HUES48 (cell line): ENCODE results near the gene S100A10.

Experiments used
- H3K27ac ChIP-seq: one replicate; pipeline ENCODE4 v1.7.0; 2013; ENCODE audit warnings: low read depth, low read length, inconsistent platforms
- H3K27me3 ChIP-seq: 2 replicates; pipeline ENCODE4 v1.6.1; 2013; ENCODE audit warnings: mild to moderate bottlenecking, low read length; ENCODE audit not compliant: control insufficient read depth, insufficient read depth
- H3K36me3 ChIP-seq: 2 replicates; pipeline ENCODE4 v1.6.1; 2013; ENCODE audit warnings: low read length; ENCODE audit not compliant: control insufficient read depth, insufficient read depth
- H3K4me1 ChIP-seq: 2 replicates; pipeline ENCODE4 v1.6.1; 2013; ENCODE audit warnings: mild to moderate bottlenecking, low read length; ENCODE audit not compliant: control insufficient read depth, insufficient read depth
- H3K4me3 ChIP-seq: 2 replicates; pipeline ENCODE4 v1.5.1; 2013; ENCODE audit warnings: mild to moderate bottlenecking, low read depth, low read length
- H3K9ac ChIP-seq: 2 replicates; pipeline ENCODE4 v1.6.1; 2013; ENCODE audit warnings: mild to moderate bottlenecking, low read depth, low read length, moderate library complexity
- H3K9me3 ChIP-seq: 2 replicates; pipeline ENCODE4 v1.6.1; 2013; ENCODE audit warnings: low read length; ENCODE audit not compliant: control insufficient read depth, insufficient read depth

The S100A10 gene

DNA sequence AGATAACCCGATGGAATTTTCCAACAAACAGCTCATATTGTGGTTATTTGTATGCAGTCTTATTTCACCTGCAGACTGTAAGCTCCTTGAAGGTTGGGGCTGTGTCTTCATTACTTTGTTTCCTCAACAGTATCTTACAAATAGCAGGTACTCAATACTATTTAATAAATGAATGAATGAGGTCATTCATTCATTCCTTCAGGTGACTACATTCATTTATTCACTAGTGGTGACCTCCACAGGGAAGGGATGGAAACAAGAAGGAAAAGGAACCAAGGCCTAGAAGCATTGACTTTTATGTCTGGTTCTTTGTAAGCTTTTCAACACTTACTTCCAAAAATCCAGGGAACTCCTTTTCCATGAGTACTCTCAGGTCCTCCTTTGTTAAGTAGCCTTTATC lies 7.9 kb downstream of the S100A10 start:
- peaks cover 41% of the 10 kb centered on the region for H3K36me3 ChIP-seq
- H3K9me3 ChIP-seq: no peaks in the 10 kb centered on the region; the same call in 1 of the 2 replicates
- no peak overlapping the region for H3K27ac ChIP-seq
- no peaks in the 10 kb centered on the region for H3K27me3 ChIP-seq
- no peak overlapping the region for H3K4me3 ChIP-seq
- H3K4me1 ChIP-seq: peaks cover 37% of the 10 kb centered on the region
- no peak overlapping the region for H3K9ac ChIP-seq

DNA sequence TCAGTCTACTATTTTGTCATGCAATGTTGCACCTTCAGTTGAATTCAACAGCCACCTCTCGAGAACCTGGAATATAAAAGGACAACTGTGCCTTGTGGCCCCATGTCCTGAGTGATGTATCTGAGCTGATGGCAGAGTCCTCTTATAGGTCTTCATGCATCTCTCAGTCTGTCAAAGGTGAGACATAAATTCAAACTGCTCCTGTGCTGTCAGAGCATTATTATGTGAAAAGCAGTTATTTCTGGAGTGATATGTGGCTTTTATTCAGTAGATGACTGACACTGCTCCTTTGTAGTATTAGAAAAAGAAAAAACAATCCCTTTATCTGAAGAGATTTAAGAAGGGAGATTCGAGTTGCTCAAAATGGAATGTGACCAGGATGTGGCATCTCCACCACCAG lies 8.4 kb downstream of the S100A10 start:
- H3K4me3 ChIP-seq: no peak overlapping the region
- H3K9me3 ChIP-seq: no peaks in the 10 kb centered on the region; the same call in 1 of the 2 replicates
- peaks cover 32% of the 10 kb centered on the region for H3K4me1 ChIP-seq
- H3K9ac ChIP-seq: no peak overlapping the region
- H3K36me3 ChIP-seq: peaks cover 43% of the 10 kb centered on the region
- H3K27me3 ChIP-seq: no peaks in the 10 kb centered on the region
- no peak overlapping the region for H3K27ac ChIP-seq

DNA sequence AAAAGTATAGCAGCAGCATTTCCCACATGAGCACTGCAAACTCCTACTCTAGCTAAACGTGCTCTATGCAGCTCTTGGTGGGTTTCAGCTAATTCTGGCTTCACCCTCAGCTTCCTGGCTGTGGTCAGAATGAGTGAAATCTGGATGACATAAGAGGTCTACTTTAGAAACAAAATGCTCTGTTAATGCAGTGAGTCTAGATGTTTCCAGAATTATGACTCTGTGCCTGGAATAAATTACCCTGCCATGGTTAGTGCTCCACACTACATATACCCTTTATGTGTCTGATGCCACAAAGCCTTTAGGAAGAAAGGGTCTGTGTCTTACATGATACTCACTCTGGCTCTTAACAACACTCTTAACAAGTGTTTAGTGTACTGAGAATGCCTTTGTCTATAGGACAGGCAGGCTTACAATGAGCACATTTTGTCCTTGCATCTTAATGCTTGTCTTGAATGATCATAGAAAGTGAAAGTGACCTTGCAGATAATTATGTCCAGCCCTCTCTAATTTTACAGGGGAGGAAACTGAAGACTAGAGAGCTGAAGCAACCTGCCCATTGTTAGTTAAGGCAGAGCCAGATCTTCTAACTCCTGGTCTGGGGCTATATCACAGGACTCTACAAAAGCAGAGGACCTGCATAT lies 9.2 kb downstream of the S100A10 start:
- Histone ChIP-seq H3K9me3 (no peaks in the 10 kb centered on the region; the same call in 1 of the 2 replicates), H3K4me3 (no peak overlapping the region), H3K9ac (no peak overlapping the region), H3K4me1 (peaks cover 23% of the 10 kb centered on the region), H3K27me3 (no peaks in the 10 kb centered on the region), H3K36me3 (peaks cover 43% of the 10 kb centered on the region), H3K27ac (no peak overlapping the region)

DNA sequence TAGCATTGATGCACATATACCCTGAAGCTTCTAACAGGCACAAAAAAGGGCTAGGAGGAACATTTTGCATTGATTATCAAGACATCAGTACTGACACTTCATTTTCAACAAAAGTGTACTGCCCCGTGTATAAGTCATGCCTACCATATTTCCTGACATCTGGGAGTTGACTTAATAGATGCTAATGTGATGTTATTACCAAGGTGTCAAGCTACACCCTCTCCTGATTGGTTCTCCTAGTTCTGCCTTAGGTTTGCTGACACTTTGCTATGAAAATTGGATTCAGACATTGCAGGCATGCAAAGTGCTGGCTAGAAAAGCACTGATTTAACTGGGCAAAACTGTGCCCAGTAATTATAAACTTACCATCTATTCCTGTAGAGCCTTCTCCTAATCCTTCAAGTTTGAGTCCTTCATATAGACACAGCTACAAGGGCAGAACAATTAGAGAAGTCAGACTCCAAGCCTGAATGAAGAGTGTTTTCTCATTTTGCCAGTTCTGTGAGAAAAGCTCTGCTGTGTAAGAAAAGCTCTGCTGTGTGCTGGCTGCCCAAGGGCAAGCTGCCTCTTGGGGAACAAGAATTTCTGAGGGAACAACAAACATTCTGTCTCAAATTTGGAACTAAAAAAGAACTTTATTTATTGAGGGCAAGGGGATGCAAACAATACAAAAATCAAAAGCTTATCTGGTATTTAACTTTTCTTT lies 11.2 kb downstream of the S100A10 start:
- H3K4me3 ChIP-seq: no peak overlapping the region
- no peak overlapping the region for H3K9ac ChIP-seq
- H3K27me3 ChIP-seq: no peaks in the 10 kb centered on the region
- peaks cover 43% of the 10 kb centered on the region for H3K36me3 ChIP-seq
- H3K27ac ChIP-seq: no peak overlapping the region
- peaks cover 10% of the 10 kb centered on the region; the same call in 1 of the 2 replicates for H3K4me1 ChIP-seq
- H3K9me3 ChIP-seq: no peaks in the 10 kb centered on the region; the same call in 1 of the 2 replicates

DNA sequence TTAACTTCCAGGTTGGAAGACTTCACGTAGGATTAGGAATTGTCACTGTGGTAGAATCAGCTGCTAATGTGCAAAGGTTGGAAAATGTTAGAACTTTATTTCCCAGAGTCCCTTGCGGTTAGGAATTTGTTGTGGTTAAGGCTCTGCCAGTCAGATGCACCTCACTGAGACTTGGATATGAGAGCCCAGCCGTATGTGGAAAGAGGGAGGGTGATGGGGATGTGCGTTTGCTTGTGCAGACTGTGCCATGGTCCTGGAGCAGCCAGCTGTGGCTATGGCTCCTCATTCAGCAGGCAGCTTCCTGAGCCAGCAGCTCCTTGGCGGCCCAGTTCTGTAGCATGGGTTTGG lies 12.5 kb downstream of the S100A10 start:
- Histone ChIP-seq H3K4me1 (peaks cover 3% of the 10 kb centered on the region; the same call in 1 of the 2 replicates), H3K36me3 (peaks cover 43% of the 10 kb centered on the region), H3K27ac (no peak overlapping the region), H3K4me3 (no peak overlapping the region), H3K9me3 (no peaks in the 10 kb centered on the region; the same call in 1 of the 2 replicates), H3K9ac (no peak overlapping the region), H3K27me3 (no peaks in the 10 kb centered on the region)

DNA sequence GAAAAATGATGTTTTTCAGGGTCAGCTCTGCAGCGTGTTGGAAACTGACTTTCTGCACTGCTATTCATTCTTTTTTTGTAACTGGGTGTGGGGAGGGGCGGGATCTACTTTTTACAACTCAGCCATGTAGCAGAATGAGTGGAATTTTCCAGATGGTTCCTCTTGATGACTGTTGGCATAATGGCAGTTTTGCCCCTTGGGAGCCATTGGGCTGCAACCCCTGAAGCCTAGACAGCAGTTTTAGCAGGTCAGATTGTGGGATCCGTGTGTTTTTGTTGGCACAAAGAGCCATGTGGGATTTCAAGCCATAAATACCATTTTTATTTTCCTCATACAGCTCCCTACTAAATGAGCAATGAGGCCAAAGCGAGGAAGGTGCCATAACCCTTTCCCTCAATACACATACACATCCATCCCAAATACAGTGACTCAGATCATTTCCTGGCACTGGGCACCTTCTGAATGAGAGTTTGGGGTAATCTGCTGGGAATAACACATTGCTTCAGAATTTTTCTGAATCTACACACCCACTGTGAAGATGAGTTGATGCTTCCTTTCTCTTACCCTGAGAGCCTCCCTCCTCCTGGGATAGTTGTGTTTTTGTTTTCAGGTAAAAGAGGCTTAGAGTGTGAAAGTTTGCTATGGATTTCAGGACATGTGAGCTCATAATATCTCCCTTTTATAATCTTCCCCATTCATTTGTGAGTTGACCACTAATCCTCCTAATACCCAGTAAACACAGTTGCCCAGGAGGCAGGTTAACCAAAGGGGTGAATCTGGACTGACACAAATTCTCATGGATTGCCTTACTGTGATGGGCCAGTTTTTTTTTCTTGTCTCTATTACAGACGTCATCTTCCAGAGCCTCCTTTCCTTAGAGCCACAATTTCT lies 13.1 kb downstream of the S100A10 start:
- H3K27ac ChIP-seq: no peak overlapping the region

DNA sequence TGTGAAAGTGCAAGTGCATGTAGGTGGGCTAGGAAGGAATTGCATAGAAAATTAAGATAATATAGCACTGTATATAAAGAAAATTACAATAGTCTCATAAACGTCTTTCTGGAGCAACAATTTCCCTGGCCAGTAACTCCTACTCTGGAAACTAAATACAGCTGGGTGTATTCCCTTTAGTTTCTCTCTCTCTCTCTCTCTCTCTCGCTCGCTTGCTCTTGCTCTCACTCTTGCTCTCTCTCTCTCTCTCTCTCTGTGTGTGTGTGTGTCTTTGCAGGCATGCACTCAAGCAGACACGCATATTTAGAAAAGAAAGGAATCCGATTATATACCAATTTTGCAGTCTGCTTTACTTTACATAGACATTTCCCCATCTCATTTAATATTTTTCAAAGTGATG lies 14.7 kb downstream of the S100A10 start:
- no peaks in the 10 kb centered on the region for H3K4me1 ChIP-seq
- peaks cover 21% of the 10 kb centered on the region for H3K36me3 ChIP-seq
- H3K9me3 ChIP-seq: no peaks in the 10 kb centered on the region
- no peaks in the 10 kb centered on the region for H3K27me3 ChIP-seq
- no peak overlapping the region for H3K4me3 ChIP-seq
- H3K27ac ChIP-seq: no peak overlapping the region
- no peak overlapping the region for H3K9ac ChIP-seq

More for the DNA sequence above, 13.1 kb downstream of the S100A10 start:
- Histone ChIP-seq H3K9ac (no peak overlapping the region), H3K27me3 (no peaks in the 10 kb centered on the region), H3K4me1 (no peaks in the 10 kb centered on the region), H3K36me3 (peaks cover 37% of the 10 kb centered on the region), H3K9me3 (no peaks in the 10 kb centered on the region; the same call in 1 of the 2 replicates), H3K4me3 (no peak overlapping the region)

DNA sequence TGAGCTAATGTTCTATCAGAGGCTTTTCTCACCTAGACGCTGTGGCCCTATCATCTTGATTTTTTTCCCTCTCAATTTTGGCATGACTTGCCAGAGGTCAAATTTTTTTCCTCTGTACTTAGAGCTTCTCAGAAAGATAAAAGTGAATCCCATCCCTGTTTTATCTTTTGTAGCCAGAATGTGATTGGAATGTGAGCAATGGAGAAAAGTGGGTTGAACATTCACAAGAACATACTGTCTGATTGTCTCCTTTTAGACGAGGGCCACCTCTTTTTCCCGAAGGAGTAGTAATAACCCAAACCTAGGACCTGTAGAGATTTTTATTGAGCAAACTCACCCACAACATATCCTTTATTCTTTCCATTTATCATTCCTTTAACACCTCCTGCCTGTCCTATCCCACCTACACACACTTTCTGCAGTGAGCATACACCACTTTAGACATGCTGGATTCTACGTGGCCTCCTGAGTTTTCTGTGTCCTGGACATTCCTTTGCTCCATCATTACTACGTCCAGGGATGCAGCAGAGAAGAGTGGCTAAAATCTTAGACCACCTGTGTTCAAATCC lies 15.9 kb downstream of the S100A10 start:
- Histone ChIP-seq H3K9ac (no peak overlapping the region), H3K4me1 (peaks cover 9% of the 10 kb centered on the region), H3K27me3 (no peaks in the 10 kb centered on the region), H3K4me3 (no peak overlapping the region), H3K27ac (no peak overlapping the region), H3K9me3 (no peaks in the 10 kb centered on the region), H3K36me3 (peaks cover 10% of the 10 kb centered on the region)

DNA sequence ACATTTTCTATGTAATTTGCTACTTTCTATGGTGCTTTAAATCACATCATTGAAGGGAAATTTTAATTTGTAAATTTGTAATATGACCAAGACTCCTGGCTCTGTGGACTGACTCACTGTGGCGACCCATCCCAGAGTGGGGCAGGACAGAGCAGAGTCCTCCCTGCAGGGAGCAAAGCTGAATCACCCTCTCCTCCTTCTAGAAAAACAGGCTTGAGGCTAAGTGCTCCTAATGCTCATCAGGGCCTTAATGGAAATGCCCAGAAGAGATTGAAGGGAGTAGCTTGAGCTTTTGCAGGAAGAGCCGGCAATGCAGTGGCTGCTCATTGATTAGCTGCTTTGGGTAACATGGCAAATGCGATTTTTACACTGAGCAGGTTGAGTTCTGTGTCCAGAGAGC lies 16.8 kb downstream of the S100A10 start:
- Histone ChIP-seq H3K9ac (no peak overlapping the region), H3K4me1 (peaks cover 17% of the 10 kb centered on the region), H3K9me3 (no peaks in the 10 kb centered on the region), H3K36me3 (0 out of 2 replicates have a peak, but pooled peaks cover 3% of the 10 kb centered on the region), H3K27me3 (no peaks in the 10 kb centered on the region), H3K4me3 (no peak overlapping the region), H3K27ac (no peak overlapping the region)

DNA sequence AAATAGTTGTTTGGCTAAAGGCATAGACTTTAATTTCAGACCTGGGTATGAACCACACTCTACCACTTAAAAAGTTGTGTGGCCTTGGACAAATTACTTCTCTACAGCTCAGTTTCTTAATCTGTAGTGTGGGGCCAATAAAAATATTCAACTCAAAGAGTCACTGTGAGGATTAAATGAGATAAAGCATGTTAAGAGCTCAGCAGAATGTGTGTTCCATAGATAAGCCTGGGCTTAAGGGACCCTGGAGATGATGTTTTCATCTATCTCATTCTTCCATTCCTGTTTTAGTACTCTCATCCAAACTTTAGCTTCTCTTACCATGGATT lies 17.7 kb downstream of the S100A10 start:
- Histone ChIP-seq H3K9me3 (no peaks in the 10 kb centered on the region), H3K27ac (no peak overlapping the region), H3K9ac (no peak overlapping the region), H3K4me3 (no peak overlapping the region), H3K27me3 (no peaks in the 10 kb centered on the region), H3K36me3 (0 out of 2 replicates have a peak, but pooled peaks cover 3% of the 10 kb centered on the region), H3K4me1 (peaks cover 17% of the 10 kb centered on the region)
